Middle frontal gyrus (tissue), 1 donor: ENCODE data around the gene FTL.
A peak's percentile ranks its signal among the peaks of the same experiment; 100 is the strongest.

Source experiments
- DNase-seq: peaks from one replicate; pipeline ENCODE4 v3.0.0-alpha.2; 2015; ENCODE audit warnings: low spot score; ENCODE audit errors: extremely low spot score

Gene FTL

GRCh38 chr19:48945817-48946216, 19.3 kb upstream of the FTL start:
- no peak for DNase-seq

- DNase-seq: no peak
Observed at GRCh38 chr19:48946463-48947257, 18.4 kb upstream of the FTL start.

- DNase-seq: no peak
Observed at GRCh38 chr19:48947258-48947542, 17.9 kb upstream of the FTL start.

GRCh38 chr19:48950159-48950558, 14.9 kb upstream of the FTL start:
- no peak for DNase-seq

- DNase-seq: no peak
Observed at GRCh38 chr19:48950830-48951519, 14.1 kb upstream of the FTL start.

GRCh38 chr19:48953141-48953540, 12.0 kb upstream of the FTL start:
- DNase-seq: no peak

GRCh38 chr19:48953990-48954594, 11.0 kb upstream of the FTL start:
- no peak for DNase-seq

GRCh38 chr19:48954595-48955307, 10.4 kb upstream of the FTL start, which contains the start of gene BAX:
BAX (plus strand) TSS chr19:48954875; CDS start chr19:48954929, 54 bp downstream.
- DNase-seq: peak; percentile 92

- DNase-seq: no peak
Observed at GRCh38 chr19:48955308-48955958, 9.7 kb upstream of the FTL start.

- DNase-seq: no peak
Observed at GRCh38 chr19:48958006-48958405, 7.1 kb upstream of the FTL start.

GRCh38 chr19:48959341-48960239, 5.5 kb upstream of the FTL start:
- no peak for DNase-seq

- DNase-seq: no peak
Observed at GRCh38 chr19:48961051-48961649, 4.0 kb upstream of the FTL start.

- DNase-seq: no peak
Observed at GRCh38 chr19:48961673-48962028, 3.5 kb upstream of the FTL start.

- DNase-seq: no peak
Observed at GRCh38 chr19:48962029-48962848, 2.9 kb upstream of the FTL start.

GRCh38 chr19:48962849-48963165, 2.3 kb upstream of the FTL start:
- DNase-seq: no peak

- DNase-seq: no peak
Observed at GRCh38 chr19:48963371-48964204, 1.5 kb upstream of the FTL start.

- no peak for DNase-seq
Observed at GRCh38 chr19:48964205-48965039, 687 bp upstream of the FTL start.
